Gastroesophageal sphincter (tissue), 4 donors: ENCODE measurements around the gene BYSL. TPM values are rescaled to one million over a fixed set of nuclear protein-coding genes. Genes with fewer than 3 reads are reported as not detected.

ENCODE experiments used
- ATAC-seq: fragments of 150-250 bp; one replicate; pipeline ENCODE4 v1.9.1; 2016; ENCODE audit warnings: mild to moderate bottlenecking, moderate library complexity
- H3K27ac ChIP-seq, 4 donors: fragments of 200-600 bp; sonication (generic) in 3 of 4; 1 replicate in 3 of 4; 2 replicates in 1 of 4; pipeline ENCODE4 v1.5.1; 2016 to 2019
- H3K27me3 ChIP-seq: fragments of 200-600 bp; sonication (generic); one replicate; pipeline ENCODE4 v1.5.1; 2019
- H3K36me3 ChIP-seq, 2 donors: fragments of 200-600 bp; sonication (generic); one replicate each; pipeline ENCODE4 v1.5.1; 2019; ENCODE audit warnings: control low read depth in 1 of 2
- H3K4me1 ChIP-seq, 3 donors: fragments of 200-600 bp; sonication (generic); 1 replicate in 2 of 3; 2 replicates in 1 of 3; pipeline ENCODE4 v1.5.1; 2016 to 2019; ENCODE audit warnings: control low read depth in 2 of 3
- H3K4me3 ChIP-seq, 2 donors: fragments of 200-600 bp; sonication (generic); one replicate each; pipeline ENCODE4 v1.5.1; 2019; ENCODE audit warnings: mild to moderate bottlenecking in 1 of 2, moderate library complexity in 1 of 2
- H3K9me3 ChIP-seq, 3 donors: fragments of 200-600 bp; sonication (generic); one replicate each; pipeline ENCODE4 v1.5.1; 2017 to 2019; ENCODE audit warnings: control low read depth in 2 of 3
- EP300 ChIP-seq: sonication (generic); formaldehyde crosslinking; IDR thresholded peaks from one replicate; pipeline ENCODE4 v1.6.1; 2017; ENCODE audit warnings: antibody characterized with exemption, mild to moderate bottlenecking
- POLR2A ChIP-seq, 2 donors: fragments of 450-650 bp; IDR thresholded peaks; one replicate each; pipeline ENCODE4 v1.6.1; 2017; ENCODE audit warnings: antibody characterized with exemption in 2 of 2, mild to moderate bottlenecking in 2 of 2, moderate library complexity in 1 of 2
- POLR2AphosphoS5 ChIP-seq: sonication (generic); formaldehyde crosslinking; IDR thresholded peaks from one replicate; pipeline ENCODE4 v1.6.1; 2017; ENCODE audit warnings: antibody characterized with exemption
- WGBS, 2 donors: methylation state at CpG; one replicate each; pipeline ENCODE4 v1.1.5; 2018; ENCODE audit warnings: low coverage in 1 of 2; 5-methylcytosine and 5-hydroxymethylcytosine counted together
- total RNA-seq, 4 donors: library from RNA; depleted of rRNA; stranded (reverse); fragments of >200 nt; gene quantifications; one replicate each; pipeline ENCODE4 v1.1.0, GENCODE V29; 2016
- TF ChIP-seq, protein P1 (sequence below), 4 experiments: fragments of 200-600 bp in 2 of 4; fragments of 450-650 bp in 2 of 4; sonication (generic) in 1 of 4; IDR thresholded peaks; one replicate each; pipeline ENCODE4 v1.5.1; 2017 to 2019; ENCODE audit warnings: antibody characterized with exemption in 4 of 4, mild to moderate bottlenecking in 2 of 4, moderate library complexity in 2 of 4

BYSL gene
- total RNA-seq, 4 donors from 2014 or later: 7.2 to 10.3 (median 8.3) TPM

DNA sequence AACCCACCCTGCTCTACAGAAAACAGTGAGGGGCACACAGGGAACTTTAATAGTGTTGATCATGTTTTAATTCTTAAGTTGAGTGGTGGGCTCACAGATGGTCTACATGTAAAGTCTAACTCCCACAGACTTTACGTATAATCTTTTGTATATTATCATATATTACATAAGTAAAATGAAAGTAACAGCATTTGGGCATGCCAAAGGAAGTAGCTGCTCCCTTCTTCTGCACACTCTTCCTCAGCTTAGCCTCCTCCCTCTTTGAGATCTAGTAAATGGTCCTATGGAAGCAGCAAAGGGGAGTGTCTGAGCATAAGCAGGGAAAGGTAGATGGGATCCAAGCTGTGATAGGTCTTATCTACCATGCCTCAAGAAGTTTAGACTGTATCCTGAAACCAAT, 11.6 kb upstream of the BYSL start:
- no peak overlapping the region for H3K27ac ChIP-seq
- TF ChIP-seq POLR2AphosphoS5 (no peak), POLR2A (IDR thresholded peaks at IDR 0.05) (no peak), EP300 (no peak)
- TF ChIP-seq, protein P1, sequence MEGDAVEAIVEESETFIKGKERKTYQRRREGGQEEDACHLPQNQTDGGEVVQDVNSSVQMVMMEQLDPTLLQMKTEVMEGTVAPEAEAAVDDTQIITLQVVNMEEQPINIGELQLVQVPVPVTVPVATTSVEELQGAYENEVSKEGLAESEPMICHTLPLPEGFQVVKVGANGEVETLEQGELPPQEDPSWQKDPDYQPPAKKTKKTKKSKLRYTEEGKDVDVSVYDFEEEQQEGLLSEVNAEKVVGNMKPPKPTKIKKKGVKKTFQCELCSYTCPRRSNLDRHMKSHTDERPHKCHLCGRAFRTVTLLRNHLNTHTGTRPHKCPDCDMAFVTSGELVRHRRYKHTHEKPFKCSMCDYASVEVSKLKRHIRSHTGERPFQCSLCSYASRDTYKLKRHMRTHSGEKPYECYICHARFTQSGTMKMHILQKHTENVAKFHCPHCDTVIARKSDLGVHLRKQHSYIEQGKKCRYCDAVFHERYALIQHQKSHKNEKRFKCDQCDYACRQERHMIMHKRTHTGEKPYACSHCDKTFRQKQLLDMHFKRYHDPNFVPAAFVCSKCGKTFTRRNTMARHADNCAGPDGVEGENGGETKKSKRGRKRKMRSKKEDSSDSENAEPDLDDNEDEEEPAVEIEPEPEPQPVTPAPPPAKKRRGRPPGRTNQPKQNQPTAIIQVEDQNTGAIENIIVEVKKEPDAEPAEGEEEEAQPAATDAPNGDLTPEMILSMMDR (IDR thresholded peaks at IDR 0.05): no peak
- H3K36me3 ChIP-seq: peaks cover 0 to 95% of the 10 kb centered on the region in 2 donors

DNA sequence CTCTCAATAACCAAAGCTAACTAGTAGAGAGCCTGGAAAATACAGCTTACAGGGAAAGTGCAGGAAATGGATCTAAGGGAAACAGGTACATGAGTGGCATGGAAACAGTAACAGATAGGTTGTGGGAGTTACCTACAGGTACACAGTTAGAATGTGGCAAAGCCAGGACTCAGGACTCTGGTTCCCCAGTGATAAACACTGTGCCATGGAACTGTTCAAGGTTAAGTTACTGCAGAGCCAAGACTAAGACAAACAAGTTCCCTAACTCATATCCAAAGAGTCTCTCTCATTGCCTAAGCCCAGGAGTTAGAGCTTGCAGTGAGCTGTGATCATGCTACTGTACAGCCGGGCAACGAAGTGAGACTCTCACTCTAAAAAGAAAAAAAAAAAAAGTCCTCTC, 7.0 kb upstream of the BYSL start:
- 60% methylated on average over 1 of the region's 2 CpGs; no CpG with 5 or more reads in 1 of the 2 donors for WGBS, 2 donors

More for the DNA sequence above, 11.6 kb upstream of the BYSL start:
- Histone ChIP-seq H3K4me3 (no peak overlapping the region), H3K9me3 (no peaks in the 10 kb centered on the region), H3K27me3 (no peaks in the 10 kb centered on the region), H3K4me1 (peaks cover 0 to 10% (median 0%) of the 10 kb centered on the region in 3 donors)
- WGBS, 2 donors: 89 to 100% methylated on average over 1 of the region's 1 CpG
- ATAC-seq: no peak

DNA sequence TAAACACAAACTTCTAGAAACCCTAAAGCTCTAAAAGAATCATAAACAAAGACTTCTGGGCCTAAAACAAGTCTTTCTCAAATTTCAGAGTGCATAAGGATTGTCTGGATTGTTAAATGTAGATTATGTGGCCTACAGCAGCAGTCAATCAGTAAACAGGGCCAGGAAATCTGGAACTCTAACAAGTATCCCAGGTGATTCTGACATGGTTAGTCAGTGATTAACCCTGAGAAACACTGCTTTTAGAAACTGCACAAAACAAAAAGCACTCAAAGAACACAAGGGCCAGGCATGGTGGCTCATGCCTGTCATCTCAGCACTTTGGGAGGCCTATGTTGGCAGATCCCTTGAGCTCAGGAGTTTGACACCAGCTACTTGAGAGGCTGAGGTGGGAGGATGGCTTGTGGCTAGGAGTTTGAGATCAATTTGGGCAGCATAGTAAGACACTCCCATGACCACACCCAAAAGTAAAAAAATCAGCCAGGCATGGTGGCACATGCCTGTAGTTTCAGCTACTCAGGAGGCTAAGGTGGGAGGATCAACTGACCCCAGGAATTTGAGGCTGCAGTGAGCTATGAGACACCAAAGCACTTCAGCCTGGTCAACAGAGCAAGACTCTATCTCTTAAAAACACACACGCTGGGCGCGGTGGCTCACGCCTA, 6.3 kb upstream of the BYSL start:
- ATAC-seq: no peak
- WGBS, 2 donors: 100% methylated on average over 2 of the region's 4 CpGs; no CpG with 5 or more reads in 1 of the 2 donors
- Histone ChIP-seq H3K9me3 (no peaks in the 10 kb centered on the region), H3K4me3 (no peak overlapping the region), H3K4me1 (peaks cover 2 to 44% (median 4%) of the 10 kb centered on the region in 3 donors), H3K27ac (no peak overlapping the region), H3K27me3 (no peaks in the 10 kb centered on the region), H3K36me3 (peaks cover 0 to 70% of the 10 kb centered on the region in 2 donors)
- TF ChIP-seq, protein P1 (IDR thresholded peaks at IDR 0.05): no peak
- TF ChIP-seq POLR2AphosphoS5 (no peak), POLR2A (IDR thresholded peaks at IDR 0.05) (no peak), EP300 (no peak)

More for the DNA sequence above, 7.0 kb upstream of the BYSL start:
- Histone ChIP-seq H3K9me3 (no peaks in the 10 kb centered on the region), H3K36me3 (peaks cover 0 to 76% of the 10 kb centered on the region in 2 donors), H3K4me1 (peaks cover 0 to 37% (median 0%) of the 10 kb centered on the region in 3 donors), H3K27me3 (no peaks in the 10 kb centered on the region), H3K27ac (no peak overlapping the region), H3K4me3 (no peak overlapping the region)
- TF ChIP-seq EP300: no peak
- TF ChIP-seq, protein P1 (IDR thresholded peaks at IDR 0.05): no peak
- no peak for TF ChIP-seq POLR2AphosphoS5
- no peak for ATAC-seq

DNA sequence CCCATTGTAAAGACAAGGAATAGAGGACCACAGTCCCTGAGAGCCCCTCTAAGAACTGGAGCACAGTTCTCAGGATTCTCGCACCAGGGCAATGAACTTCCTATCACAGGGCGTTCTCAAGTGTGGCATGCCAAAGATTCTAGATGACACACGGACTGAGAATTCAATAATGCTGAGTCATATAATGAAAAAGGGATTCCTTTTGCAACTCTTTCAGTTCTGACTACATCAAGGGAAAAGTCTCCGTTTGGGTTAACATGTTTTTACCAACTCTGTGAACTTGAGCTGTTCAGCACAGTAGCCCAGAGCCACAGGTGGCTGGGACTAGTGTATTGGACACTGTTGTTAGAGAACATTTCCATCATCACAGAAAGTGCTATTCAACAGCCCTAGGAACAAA, 3.8 kb upstream of the BYSL start:
- no peak for TF ChIP-seq POLR2A (IDR thresholded peaks at IDR 0.05)
- no peak for TF ChIP-seq POLR2AphosphoS5
- TF ChIP-seq EP300: no peak
- TF ChIP-seq, protein P1 (IDR thresholded peaks at IDR 0.05): no peak
- H3K36me3 ChIP-seq: peaks cover 0 to 49% of the 10 kb centered on the region in 2 donors
- peak overlapping the region in 1 of 4 donors; percentile 21 for H3K27ac ChIP-seq
- 17 to 29% methylated on average over 3 to 4 of the region's 4 CpGs for WGBS, 2 donors
- H3K27me3 ChIP-seq: no peaks in the 10 kb centered on the region
- no peaks in the 10 kb centered on the region for H3K9me3 ChIP-seq
- no peak overlapping the region for H3K4me3 ChIP-seq
- no peak for ATAC-seq
- peaks cover 5 to 61% (median 15%) of the 10 kb centered on the region in 3 donors for H3K4me1 ChIP-seq

DNA sequence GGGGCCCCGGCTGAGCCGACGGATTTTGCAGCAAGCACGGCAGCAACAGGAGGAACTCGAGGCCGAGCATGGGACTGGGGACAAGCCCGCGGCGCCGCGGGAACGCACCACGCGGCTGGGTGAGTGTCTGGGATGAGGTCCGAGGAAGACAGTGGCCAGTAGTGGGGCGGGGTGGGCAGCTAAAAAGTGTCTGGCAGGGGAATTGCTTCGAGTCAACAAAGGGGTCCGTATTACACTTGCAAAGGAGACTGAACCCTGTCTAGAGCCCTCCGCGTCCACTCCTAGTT, 356 bp downstream of the BYSL start:
- TF ChIP-seq POLR2AphosphoS5 (no peak), POLR2A (IDR thresholded peaks at IDR 0.05) (no peak), EP300 (no peak)
- TF ChIP-seq, protein P1 (IDR thresholded peaks at IDR 0.05): no peak
- WGBS, 2 donors: 0% methylated on average over 6 to 10 of the region's 20 CpGs
- ATAC-seq: no peak
- Histone ChIP-seq H3K27me3 (no peaks in the 10 kb centered on the region), H3K9me3 (no peaks in the 10 kb centered on the region), H3K4me3 (peak overlapping the region; percentile 83 to 84), H3K27ac (peak overlapping the region; percentile 96 to 98 (median 97)), H3K4me1 (peaks cover 5 to 67% (median 18%) of the 10 kb centered on the region in 3 donors), H3K36me3 (peaks cover 0 to 16% of the 10 kb centered on the region in 2 donors)
